OCI-LY3 (cell line): Measurements from ENCODE around the gene SCIN.

Experiments
- H2AFZ ChIP-seq: fragments of 200-600, 300-600 bp; shearing (Covaris generic); 2 replicates; pipeline ENCODE4 v1.6.0; 2014; ENCODE audit warnings: antibody characterized with exemption, low read depth, low read length
- H3K27ac ChIP-seq: fragments of 200-600, 300-600 bp; sonication (generic); 2 replicates; pipeline ENCODE4 v1.5.1; 2014; ENCODE audit warnings: mild to moderate bottlenecking, low read length, moderate library complexity, mixed read lengths
- H3K27me3 ChIP-seq: fragments of 200-600, 300-600 bp; sonication (generic); 2 replicates; pipeline ENCODE4 v1.6.1; 2014; ENCODE audit warnings: low read depth, low read length, mixed read lengths
- H3K36me3 ChIP-seq: fragments of 200-600, 300-600 bp; sonication (generic); replicated peaks from 2 replicates; pipeline ENCODE3; 2014; ENCODE audit warnings: low read depth, low read length, mixed read lengths
- H3K4me1 ChIP-seq: fragments of 300-600, 200-600 bp; sonication (generic); 2 replicates; pipeline ENCODE4 v1.6.1; 2014; ENCODE audit warnings: low read length, mixed read lengths
- H3K4me2 ChIP-seq: fragments of 200-600, 300-600 bp; sonication (generic); 2 replicates; pipeline ENCODE4 v1.6.1; 2014; ENCODE audit warnings: low read length, mixed read lengths
- H3K4me3 ChIP-seq: fragments of 300-600, 200-600 bp; sonication (generic); 2 replicates; pipeline ENCODE4 v1.5.1; 2014; ENCODE audit warnings: antibody characterized with exemption, mild to moderate bottlenecking, low read length, moderate library complexity
- H3K79me2 ChIP-seq: fragments of 300-600, 200-600 bp; shearing (Covaris generic); 2 replicates; pipeline ENCODE4 v1.6.1; 2014; ENCODE audit warnings: mild to moderate bottlenecking, low read length, mixed read lengths
- H3K9ac ChIP-seq: fragments of 300-600, 200-600 bp; shearing (Covaris generic); 2 replicates; pipeline ENCODE4 v1.6.0; 2014; ENCODE audit warnings: mild to moderate bottlenecking, low read length, moderate library complexity
- H3K9me3 ChIP-seq: fragments of 200-600, 300-600 bp; shearing (Covaris generic); 2 replicates; pipeline ENCODE4 v1.6.1; 2014; ENCODE audit warnings: low read length, mixed read lengths; ENCODE audit not compliant: insufficient read depth
- H4K20me1 ChIP-seq: fragments of 200-600, 300-600 bp; sonication (generic); 2 replicates; pipeline ENCODE4 v1.6.1; 2016; ENCODE audit warnings: low read length, mixed read lengths; ENCODE audit not compliant: insufficient read depth
- CTCF ChIP-seq: fragments of 200-600, 300-600 bp; sonication (generic); IDR thresholded peaks from 2 replicates; pipeline ENCODE4 v1.5.1; 2014; ENCODE audit warnings: antibody characterized with exemption, low read length, low read depth
- EZH2phosphoT487 ChIP-seq: fragments of 200-600 bp; shearing (Covaris generic); IDR thresholded peaks from 2 replicates; pipeline ENCODE4 v1.6.1; 2018; ENCODE audit warnings: antibody characterized with exemption, mixed run types, low read depth

The SCIN gene

GRCh38 chr7:12583922-12584321 is 13.4 kb downstream of the SCIN start:
- TF ChIP-seq CTCF, result no peak
- TF ChIP-seq EZH2phosphoT487, result no peak
- H3K9ac ChIP-seq, result no peak overlapping the region
- no peaks in the 10 kb centered on the region for H3K36me3 ChIP-seq
- no peaks in the 10 kb centered on the region for H3K9me3 ChIP-seq
- H3K4me1 ChIP-seq, result peaks cover 52% of the 10 kb centered on the region
- no peak overlapping the region for H3K4me2 ChIP-seq
- H3K27me3 ChIP-seq, result no peaks in the 10 kb centered on the region
- no peak overlapping the region for H3K4me3 ChIP-seq
- no peak overlapping the region for H2AFZ ChIP-seq
- no peaks in the 10 kb centered on the region for H3K79me2 ChIP-seq
- no peak overlapping the region for H3K27ac ChIP-seq
- H4K20me1 ChIP-seq, result no peaks in the 10 kb centered on the region

- no peak overlapping the region for H3K9ac ChIP-seq
- no peaks in the 10 kb centered on the region for H3K27me3 ChIP-seq
- peaks cover 44% of the 10 kb centered on the region for H3K4me1 ChIP-seq
- H3K27ac ChIP-seq, result no peak overlapping the region; the same call in 1 of the 2 replicates
- no peaks in the 10 kb centered on the region for H3K36me3 ChIP-seq
- TF ChIP-seq EZH2phosphoT487, result no peak
- no peak for TF ChIP-seq CTCF
- no peaks in the 10 kb centered on the region for H4K20me1 ChIP-seq
- H3K9me3 ChIP-seq, result no peaks in the 10 kb centered on the region
- no peaks in the 10 kb centered on the region for H3K79me2 ChIP-seq
- H3K4me3 ChIP-seq, result peak overlapping the region; percentile 32
- H2AFZ ChIP-seq, result no peak overlapping the region
- peak overlapping the region; percentile 62 for H3K4me2 ChIP-seq
Observed at GRCh38 chr7:12584930-12585329, 14.4 kb downstream of the SCIN start.

DNA sequence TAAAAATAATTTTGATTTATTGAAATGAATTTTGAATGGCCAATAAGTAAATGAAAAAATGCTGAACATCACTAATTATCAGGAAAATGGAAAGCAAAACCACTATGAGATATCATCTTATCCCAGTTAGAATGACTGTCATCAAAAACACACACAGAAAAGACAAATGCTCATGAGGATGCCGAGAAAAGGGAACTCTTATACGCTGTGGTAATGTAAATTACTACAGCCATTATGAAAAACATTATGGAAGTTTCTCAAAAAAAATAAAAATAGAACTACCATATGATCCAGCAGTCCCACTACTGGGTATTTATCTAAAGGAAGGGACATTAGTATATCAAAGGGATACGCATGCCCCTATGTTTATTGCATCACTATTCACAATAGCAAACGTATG is 15.8 kb downstream of the SCIN start:
- Histone ChIP-seq H3K36me3 (no peaks in the 10 kb centered on the region), H3K4me1 (peaks cover 33% of the 10 kb centered on the region), H3K27me3 (no peaks in the 10 kb centered on the region), H3K4me2 (no peak overlapping the region), H3K79me2 (no peaks in the 10 kb centered on the region), H3K27ac (no peak overlapping the region), H3K9me3 (no peaks in the 10 kb centered on the region), H3K4me3 (no peak overlapping the region), H3K9ac (no peak overlapping the region), H4K20me1 (no peaks in the 10 kb centered on the region), H2AFZ (no peak overlapping the region)
- no peak for TF ChIP-seq EZH2phosphoT487
- no peak for TF ChIP-seq CTCF

DNA sequence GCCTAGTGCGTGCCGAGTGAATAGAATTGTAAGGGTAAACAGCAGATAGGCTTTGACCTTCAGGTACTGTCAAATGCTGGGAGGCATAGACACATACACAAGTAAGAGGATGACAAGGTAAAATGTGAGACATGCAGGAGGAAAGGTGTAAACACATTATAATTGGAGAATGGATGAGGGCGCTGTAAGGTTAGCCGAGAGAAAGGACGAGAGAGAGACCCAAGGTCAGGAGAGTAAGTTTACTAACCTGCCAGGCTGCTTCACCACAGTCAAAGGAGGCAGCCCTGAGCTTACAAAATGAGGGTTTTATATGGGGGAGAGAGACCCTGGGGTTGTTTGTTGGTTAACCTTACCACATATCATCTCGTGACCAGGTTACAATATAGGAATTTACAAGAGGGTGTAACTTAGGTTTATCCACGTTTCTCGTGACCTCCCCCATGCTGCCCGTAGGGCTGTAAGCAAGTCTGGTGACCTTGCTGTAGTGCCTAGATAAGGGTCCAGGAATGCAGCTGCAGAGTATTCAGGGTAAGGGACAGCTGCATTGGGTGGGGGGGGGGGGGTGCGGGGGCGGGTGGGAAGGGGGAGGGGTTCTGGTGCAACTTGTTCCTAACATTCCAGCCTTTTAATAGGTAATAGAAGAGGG is 17.9 kb downstream of the SCIN start:
- H4K20me1 ChIP-seq, result no peaks in the 10 kb centered on the region
- no peak overlapping the region for H3K27ac ChIP-seq
- H3K36me3 ChIP-seq, result no peaks in the 10 kb centered on the region
- no peak overlapping the region for H3K9ac ChIP-seq
- TF ChIP-seq EZH2phosphoT487, result no peak
- TF ChIP-seq CTCF, result no peak
- H3K4me1 ChIP-seq, result peaks cover 22% of the 10 kb centered on the region
- H3K4me2 ChIP-seq, result no peak overlapping the region
- no peak overlapping the region for H3K4me3 ChIP-seq
- no peaks in the 10 kb centered on the region for H3K9me3 ChIP-seq
- no peaks in the 10 kb centered on the region for H3K79me2 ChIP-seq
- H3K27me3 ChIP-seq, result no peaks in the 10 kb centered on the region
- H2AFZ ChIP-seq, result no peak overlapping the region
